Endothelial cell of umbilical vein (primary cell): Measurements from ENCODE around the gene OR10AD1.

Source experiments
- CTCF ChIP-seq, 2 donors: IDR thresholded peaks; 1 replicate in 1 of 2; 2 replicates in 1 of 2; pipeline ENCODE4 v1.5.1; 2011; ENCODE audit warnings: low read length in 2 of 2, mild to moderate bottlenecking in 2 of 2, moderate library complexity in 2 of 2, control low read depth in 1 of 2, inconsistent platforms in 1 of 2, low read depth in 1 of 2; ENCODE audit not compliant: insufficient read depth in 1 of 2; ENCODE audit errors: extremely low read depth in 1 of 2
- EZH2 ChIP-seq: IDR thresholded peaks from 2 replicates; pipeline ENCODE4 v1.6.1; 2012; ENCODE audit warnings: borderline replicate concordance, low read depth, mild to moderate bottlenecking, moderate library complexity, low read length, inconsistent platforms; ENCODE audit not compliant: severe bottlenecking
- JUN ChIP-seq: IDR thresholded peaks from 2 replicates; pipeline ENCODE4 v1.6.1; 2011; ENCODE audit warnings: borderline replicate concordance, low read depth; ENCODE audit not compliant: insufficient read length, insufficient read depth
- MAX ChIP-seq: IDR thresholded peaks from 2 replicates; pipeline ENCODE4 v1.6.1; 2011; ENCODE audit not compliant: insufficient read depth, insufficient read length
- MYC ChIP-seq: IDR thresholded peaks from one replicate; pipeline ENCODE4 v1.6.1; 2011; ENCODE audit warnings: mild to moderate bottlenecking, low read depth, low read length
- POLR2A ChIP-seq: IDR thresholded peaks from 2 replicates; pipeline ENCODE4 v1.6.1; 2012; ENCODE audit warnings: low read depth, mild to moderate bottlenecking, control low read depth, low read length
- POLR2AphosphoS5 ChIP-seq: IDR thresholded peaks from 2 replicates; pipeline ENCODE4 v1.6.1; 2012; ENCODE audit warnings: low read depth, mild to moderate bottlenecking, control low read depth, low read length, moderate library complexity; ENCODE audit not compliant: insufficient read depth

- TF ChIP-seq JUN (no peak), CTCF (IDR thresholded peaks at IDR 0.05; ENCODE audit: extremely low read depth in 1 of 2, insufficient read depth in 1 of 2, low read depth in 1 of 2, low read length in 2 of 2) (no peak), EZH2 (no peak), POLR2A (no peak), POLR2AphosphoS5 (no peak), MYC (no peak), MAX (no peak)
Observed at GRCh38 chr12:48176417-48176751, 26.7 kb downstream of the OR10AD1 start.
